ENCODE measurements around the gene YBEY. TPM values are rescaled to one million over a fixed set of nuclear protein-coding genes. Genes with fewer than 3 reads are reported as not detected.
A peak's percentile ranks its signal among the peaks of the same experiment; 100 is the strongest.

Gene YBEY
- total RNA-seq, 1 donor from 2014 or later, result 5.3 TPM

DNA sequence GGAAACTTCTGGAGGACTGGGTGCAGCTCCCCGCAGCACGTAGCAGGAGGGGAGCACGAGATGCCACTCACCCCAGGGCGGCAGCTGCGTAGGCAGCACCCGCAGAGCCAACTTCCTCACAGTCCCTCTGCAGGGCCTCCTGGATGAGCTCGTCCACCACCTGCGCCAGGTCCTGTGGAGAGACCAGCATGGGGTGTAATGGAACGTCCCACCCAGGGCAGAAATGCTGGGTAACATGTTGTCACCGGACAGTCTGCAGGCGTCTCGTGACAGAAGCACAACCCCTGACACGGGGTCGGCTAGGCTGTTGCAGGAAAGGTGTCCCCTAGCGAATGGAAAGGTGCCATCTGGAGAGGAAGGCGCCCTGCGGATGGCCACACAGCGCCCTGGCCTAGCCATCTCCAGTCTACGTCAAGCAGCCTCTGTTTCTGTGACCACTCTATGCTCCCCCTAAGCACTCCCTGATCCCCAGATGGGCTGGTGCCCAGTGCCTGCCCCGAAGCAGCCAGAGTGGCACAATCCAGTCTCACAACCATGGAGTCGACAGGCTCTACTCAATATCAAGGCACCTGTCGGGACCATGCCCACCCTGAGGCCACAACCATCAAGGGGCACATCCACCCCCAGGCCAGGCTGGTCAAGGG is 22.0 kb upstream of the YBEY start:
- no peak for DNase-seq (ENCODE audit: low read depth in 2 of 2)

- DNase-seq (ENCODE audit: low read depth in 2 of 2), result no peak
These were observed 21.4 kb upstream of the YBEY start for GRCh38 chr21:46264690-46265144.

DNA sequence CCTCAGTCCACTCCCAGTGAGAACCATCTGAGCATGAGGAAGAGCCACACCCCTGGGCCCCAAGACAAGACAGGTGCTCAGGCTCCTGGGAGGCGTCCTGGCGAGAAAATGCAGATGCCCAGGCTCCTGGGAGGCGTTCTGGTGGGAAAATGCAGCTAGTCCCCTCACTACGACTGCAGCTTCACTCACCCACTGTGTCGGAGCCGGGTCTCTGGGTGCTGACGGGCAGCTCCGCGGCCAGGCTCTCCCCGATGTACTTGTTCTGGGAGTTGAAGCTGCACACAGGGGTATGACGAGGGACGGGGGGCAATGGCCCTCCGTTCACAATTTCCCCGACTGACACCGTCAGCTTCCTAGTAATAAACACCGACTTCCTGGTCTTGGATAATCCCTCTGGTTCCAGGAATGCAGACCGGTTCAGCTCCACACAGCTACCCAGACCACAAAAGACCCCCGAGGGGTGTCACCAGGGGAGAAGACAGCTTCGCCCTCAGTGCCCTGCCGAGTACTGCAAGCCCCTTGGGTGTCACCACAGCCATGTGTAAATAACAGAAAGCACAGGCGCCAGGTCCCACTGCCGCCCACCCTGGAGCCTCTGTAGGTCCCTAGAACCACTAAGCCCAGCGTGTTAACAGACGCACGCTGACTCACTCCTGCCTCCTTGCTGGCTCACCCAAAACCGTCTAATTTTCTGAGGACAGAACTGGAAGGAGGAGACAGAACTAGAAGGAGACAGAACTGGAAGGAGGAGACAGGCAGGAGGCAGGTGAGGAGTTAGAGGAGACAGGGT is 20.2 kb upstream of the YBEY start:
- no peak for DNase-seq (ENCODE audit: low read depth in 2 of 2)

- DNase-seq (ENCODE audit: low read depth in 2 of 2), result no peak
These were observed 19.2 kb upstream of the YBEY start for GRCh38 chr21:46266946-46267345.

- DNase-seq (ENCODE audit: low read depth in 2 of 2), result no peak
These were observed 17.8 kb upstream of the YBEY start for GRCh38 chr21:46268371-46268770.

DNA sequence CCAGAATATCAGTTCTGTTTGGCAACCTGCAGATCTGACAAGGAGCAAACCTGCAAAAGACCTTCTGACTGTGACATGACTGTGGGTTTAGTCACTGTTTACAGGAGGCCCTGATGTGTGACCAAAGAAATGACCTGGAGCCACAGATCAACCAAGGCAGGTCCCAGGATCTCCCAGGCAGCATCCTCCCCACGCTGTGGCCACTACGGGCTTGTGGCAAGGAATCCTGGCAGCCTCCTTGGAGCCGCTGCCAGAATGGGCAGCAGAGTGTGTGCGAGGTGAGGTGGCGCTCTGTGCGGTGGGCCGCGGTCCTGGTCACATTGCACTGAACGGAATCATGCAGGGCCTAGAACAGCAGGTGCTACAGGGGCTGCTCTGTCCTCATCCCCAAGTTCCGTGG is 16.7 kb upstream of the YBEY start:
- no peak for DNase-seq (ENCODE audit: low read depth in 2 of 2)

GRCh38 chr21:46273341-46273740 is 12.8 kb upstream of the YBEY start:
- no peak for DNase-seq (ENCODE audit: low read depth in 2 of 2)

GRCh38 chr21:46274797-46275390 is 11.2 kb upstream of the YBEY start:
- DNase-seq (ENCODE audit: low read depth in 2 of 2), result no peak

DNA sequence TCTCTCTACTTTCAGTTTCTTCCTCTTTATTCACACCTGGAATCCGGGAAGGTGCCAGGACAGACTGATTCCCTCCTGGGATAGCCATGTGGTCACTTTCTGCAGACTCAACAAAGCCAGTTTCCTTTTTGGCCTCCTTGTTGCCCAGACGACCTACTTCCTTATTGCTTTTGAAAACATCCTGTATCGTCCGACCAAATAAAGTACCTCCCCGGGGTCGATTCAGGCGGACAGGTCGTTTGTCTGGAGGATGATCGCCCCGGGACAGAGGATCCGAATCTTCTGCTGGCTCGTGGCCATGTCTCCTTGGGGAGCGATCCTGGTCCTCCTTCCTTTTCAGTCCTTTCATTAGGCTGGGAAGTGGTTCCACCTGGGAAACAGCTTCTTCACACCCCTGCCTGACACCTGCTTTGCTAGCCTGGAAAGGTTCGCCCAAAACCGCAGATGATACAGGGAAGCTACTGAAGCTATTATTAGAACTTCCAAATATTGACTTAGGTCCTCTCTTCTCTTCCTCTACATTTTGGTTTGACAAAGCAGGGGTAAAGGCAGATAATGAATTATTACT is 2.0 kb upstream of the YBEY start:
- peak; percentile 14 to 66 for DNase-seq (ENCODE audit: low read depth in 2 of 2)

- no peak for DNase-seq (ENCODE audit: low read depth in 2 of 2)
These were observed 1.4 kb upstream of the YBEY start for GRCh38 chr21:46284733-46285132.

DNA sequence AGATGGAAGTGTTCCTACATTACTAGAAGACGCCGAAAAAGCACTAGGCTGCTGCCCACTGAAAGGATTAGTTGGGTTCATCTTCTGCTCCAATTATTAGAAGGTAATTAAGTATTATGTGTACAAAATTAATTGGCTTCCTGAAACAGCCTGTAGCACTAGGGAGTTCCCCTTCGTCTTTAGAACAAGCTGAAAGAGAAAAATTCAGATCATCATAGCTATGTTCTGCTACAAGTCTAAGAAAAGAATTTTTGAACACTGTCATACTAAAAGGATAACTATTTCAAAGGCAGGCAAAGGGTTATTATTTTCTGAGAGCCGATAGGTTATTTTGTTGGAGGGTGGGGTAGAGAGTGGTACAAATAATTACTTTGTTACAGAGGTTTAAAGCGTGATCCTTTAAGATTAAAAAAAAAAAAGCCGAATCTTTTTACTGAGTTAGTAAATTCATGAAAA is 908 bp upstream of the YBEY start, which contains the start of gene MCM3AP:
Gene MCM3AP, minus strand, starts transcription at position 406 of the 456 bp plus-strand sequence. Its CDS starts 325 bp downstream, at position 81.
- no peak for DNase-seq (ENCODE audit: low read depth in 2 of 2)

GRCh38 chr21:46286648-46287002 is 483 bp downstream of the YBEY start:
- DNase-seq (ENCODE audit: low read depth in 2 of 2), result no peak

DNA sequence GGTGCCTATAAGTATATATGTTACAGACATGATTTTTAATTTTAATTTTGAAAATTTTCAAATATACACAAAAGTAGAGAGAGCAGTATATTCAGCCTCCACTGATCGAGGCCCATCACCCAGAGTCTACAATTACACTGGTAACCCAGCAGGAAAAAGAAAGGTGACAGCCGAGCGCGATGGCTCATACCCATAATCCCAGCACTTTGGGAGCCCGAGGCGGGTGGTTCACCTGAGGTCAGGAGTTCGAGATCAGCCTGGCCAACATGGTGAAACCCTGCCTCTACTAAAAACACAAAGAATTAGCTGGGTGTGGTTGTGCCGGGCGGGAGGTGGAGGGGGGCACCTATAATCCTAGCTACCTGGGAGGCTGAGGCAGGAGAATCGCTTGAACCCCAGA is 1.4 kb downstream of the YBEY start:
- no peak for DNase-seq (ENCODE audit: low read depth in 2 of 2)

DNA sequence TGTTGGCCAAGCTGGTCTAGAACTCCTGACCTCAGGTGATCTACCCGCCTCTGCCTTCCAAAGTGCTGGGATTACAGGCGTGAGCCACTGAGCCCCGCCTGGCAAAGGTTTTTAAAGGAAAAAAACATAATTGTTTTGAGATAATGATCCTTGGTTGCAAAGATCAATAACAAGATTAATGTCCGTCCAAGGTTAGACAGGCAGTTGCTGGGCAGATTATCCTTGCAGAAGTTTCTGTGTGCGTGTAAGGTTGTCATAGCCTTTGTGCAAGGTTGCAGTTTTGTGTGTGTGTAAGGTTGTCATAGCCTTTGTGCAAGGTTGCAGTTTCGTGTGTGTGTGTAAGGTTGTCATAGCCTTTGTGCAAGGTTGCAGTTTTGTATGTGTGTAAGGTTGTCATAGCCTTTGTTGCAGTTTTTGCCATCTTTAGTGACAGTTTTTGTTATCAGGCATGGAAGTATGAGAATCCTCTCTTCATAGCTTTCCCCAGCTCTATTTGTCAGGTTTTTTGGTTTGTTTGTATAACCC is 3.6 kb downstream of the YBEY start:
- no peak for DNase-seq (ENCODE audit: low read depth in 2 of 2)

- DNase-seq (ENCODE audit: low read depth in 2 of 2), result no peak
These were observed 5.4 kb downstream of the YBEY start for GRCh38 chr21:46291561-46291960.

DNA sequence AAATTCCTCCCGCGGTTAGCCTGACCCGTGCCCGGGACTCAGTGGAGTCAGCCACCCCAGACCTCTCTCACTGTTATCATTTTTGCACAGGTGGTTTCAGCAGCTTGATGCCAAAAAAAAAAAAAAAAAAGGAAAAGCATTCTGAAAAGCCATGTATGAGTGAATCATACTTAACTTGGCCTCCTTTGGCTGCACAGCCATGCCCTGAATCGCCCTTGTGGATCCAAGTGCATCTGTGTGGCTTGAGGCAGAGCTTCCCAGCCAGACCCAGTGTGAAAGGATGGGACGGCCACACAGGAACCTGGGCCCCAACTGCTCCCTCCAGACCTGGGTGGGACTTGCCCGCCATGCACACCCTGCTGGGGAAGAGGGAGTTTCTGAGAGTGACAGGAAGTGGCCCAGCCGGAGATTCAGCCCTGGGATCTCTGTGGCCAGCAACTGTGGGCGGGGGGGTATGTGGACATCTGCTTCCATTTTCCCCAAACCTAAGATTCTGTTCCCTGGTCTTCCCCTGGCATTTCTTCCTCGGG is 8.6 kb downstream of the YBEY start:
- peak; percentile 58 to 68 for DNase-seq (ENCODE audit: low read depth in 2 of 2)

GRCh38 chr21:46295177-46295770 is 9.1 kb downstream of the YBEY start:
- no peak for DNase-seq (ENCODE audit: low read depth in 2 of 2)

DNA sequence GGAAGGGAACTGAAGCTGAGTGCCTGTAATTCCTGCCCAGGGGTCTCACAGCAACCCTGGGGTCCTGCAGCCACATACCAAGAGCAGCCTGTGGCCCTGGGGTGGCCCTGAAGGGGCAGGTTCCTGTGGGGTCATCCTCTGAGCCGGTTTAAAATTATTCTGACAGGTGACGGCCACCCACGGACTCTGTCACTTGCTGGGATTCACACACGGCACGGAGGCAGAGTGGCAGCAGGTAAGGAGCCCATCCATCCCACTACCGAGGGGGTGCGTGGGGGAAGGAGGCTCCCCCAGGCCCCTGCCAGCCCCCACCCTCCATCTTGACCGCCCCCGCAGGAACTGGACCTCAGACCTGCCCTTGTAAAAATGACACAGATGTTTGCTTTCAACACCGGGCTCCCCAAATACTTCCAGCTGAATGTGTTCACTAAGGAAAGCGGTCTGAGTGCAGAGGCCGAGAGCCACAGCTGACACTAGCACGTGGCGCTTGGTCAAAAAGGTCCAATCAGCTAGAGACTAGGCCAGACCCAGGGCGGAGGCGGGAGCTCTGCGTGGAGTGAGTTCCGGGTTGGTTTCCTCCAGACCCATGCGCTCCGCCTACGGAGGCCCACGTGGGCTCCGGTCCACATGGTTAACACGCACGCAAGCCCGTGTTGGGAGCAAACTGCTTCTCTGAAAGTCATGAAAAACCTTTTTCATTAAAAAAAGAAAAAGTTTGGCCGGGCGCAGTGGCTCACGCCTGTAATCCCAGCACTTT is 10.0 kb downstream of the YBEY start:
- peak in 1 of 2 donors; percentile 47 for DNase-seq (ENCODE audit: low read depth in 2 of 2)

DNA sequence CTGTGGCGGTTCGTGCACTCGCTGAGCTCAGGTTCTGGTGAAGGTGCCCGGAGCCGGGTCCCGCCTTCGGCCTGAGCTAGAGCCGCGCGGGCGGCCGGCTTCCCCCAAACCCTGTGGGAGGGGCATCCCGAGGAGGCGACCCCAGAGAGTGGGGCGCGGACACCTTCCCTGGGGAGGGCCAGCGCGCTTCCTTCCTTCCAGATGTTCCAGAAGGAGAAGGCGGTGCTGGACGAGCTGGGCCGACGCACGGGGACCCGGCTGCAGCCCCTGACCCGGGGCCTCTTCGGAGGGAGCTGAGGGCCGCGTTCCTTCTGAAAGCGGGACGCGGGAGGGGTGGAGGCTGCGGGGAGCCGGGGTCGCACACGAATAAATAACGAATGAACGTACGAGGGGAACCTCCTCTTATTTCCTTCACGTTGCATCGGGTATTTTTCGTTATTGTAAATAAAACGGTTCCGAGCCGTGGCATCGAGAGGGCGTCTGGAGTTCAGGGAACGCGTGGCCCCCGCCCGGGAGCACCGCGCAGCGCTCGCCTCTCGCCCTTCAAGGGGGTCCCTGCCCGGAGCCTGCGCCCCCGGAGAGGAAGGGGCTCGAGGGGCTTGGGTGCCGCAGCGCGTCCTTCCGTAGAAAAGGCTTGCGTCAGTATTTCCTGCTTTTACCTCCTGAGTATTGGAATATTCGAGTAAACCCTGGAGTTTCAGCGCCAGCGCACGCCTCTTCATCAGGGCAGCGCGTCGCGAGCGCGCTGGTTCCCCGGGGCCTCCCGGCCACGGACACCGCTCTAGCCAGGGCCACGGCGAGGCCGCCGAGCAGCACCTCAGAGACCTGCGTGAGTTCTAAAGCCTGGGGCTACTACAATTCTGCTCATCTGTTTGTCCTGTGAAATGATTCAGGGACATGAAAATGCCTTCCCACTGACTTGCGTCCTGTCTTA is 11.5 kb downstream of the YBEY start:
- DNase-seq (ENCODE audit: low read depth in 2 of 2), result peak in 1 of 2 donors; percentile 38
